IMR-90 (cell line): ENCODE data around the gene CROCC2. TPM values are rescaled to one million over a fixed set of nuclear protein-coding genes. Genes with fewer than 3 reads are reported as not detected.

Source experiments
- ATAC-seq: fragments of 200-7000 bp; cut with Tn5 transposase; 2 replicates; pipeline ENCODE4 v1.9.1; 2020; ENCODE audit warnings: low read depth, mild to moderate bottlenecking, moderate library complexity
- BruUV-seq: library from RNA; stranded (reverse); fragments of 400-500 nt; replicated peaks from 2 replicates; lab custom pipeline; 2021; lab: Mats Ljungman, UMichigan
- CTCF ChIA-PET: fragments of 300-600 bp; formaldehyde crosslinking; extraction: SDS; loops from one replicate; lab custom pipeline; 2021; ENCODE audit warnings: antibody characterized with exemption; lab: Yijun Ruan, JAX
- POLR2A ChIA-PET: fragments of 300-600 bp; sonication (Branson Sonifier 250); formaldehyde crosslinking; loops from one replicate; lab custom pipeline; 2022; ENCODE audit warnings: antibody characterized with exemption; ENCODE audit not compliant: unreplicated experiment; lab: Charles Lee
- DNase-seq: peaks from one replicate; pipeline ENCODE4 v3.0.0; 2013
- H2AFZ ChIP-seq: replicated peaks from 2 replicates; pipeline ENCODE3; 2013; ENCODE audit warnings: low read length, mild to moderate bottlenecking; ENCODE audit not compliant: poor library complexity
- H2AK5ac ChIP-seq: 2 replicates; pipeline ENCODE4 v1.6.1; 2013; ENCODE audit warnings: low read depth, low read length, inconsistent platforms
- H2AK9ac ChIP-seq: replicated peaks from 2 replicates; pipeline ENCODE3; 2013; ENCODE audit warnings: mild to moderate bottlenecking, low read depth, low read length, moderate library complexity; ENCODE audit not compliant: poor library complexity
- H2BK120ac ChIP-seq: 2 replicates; pipeline ENCODE4 v1.6.1; 2013; ENCODE audit warnings: low read depth, low read length, inconsistent platforms
- H2BK15ac ChIP-seq: 3 replicates; pipeline ENCODE4 v1.6.1; 2013; ENCODE audit warnings: low read depth, low read length, inconsistent platforms
- H2BK20ac ChIP-seq: 2 replicates; pipeline ENCODE4 v1.6.1; 2013; ENCODE audit warnings: low read depth, mild to moderate bottlenecking, inconsistent platforms, low read length, moderate library complexity
- H2BK5ac ChIP-seq: 2 replicates; pipeline ENCODE4 v1.6.1; 2013; ENCODE audit warnings: mild to moderate bottlenecking, low read depth, low read length, inconsistent platforms; ENCODE audit not compliant: poor library complexity, severe bottlenecking
- H3K14ac ChIP-seq: replicated peaks from 2 replicates; pipeline ENCODE4 v1.6.1; 2013; ENCODE audit warnings: low read depth, low read length, inconsistent platforms
- H3K18ac ChIP-seq: 2 replicates; pipeline ENCODE4 v1.6.1; 2013; ENCODE audit warnings: low read depth, low read length, control low read depth
- H3K23ac ChIP-seq: 2 replicates; pipeline ENCODE4 v1.6.1; 2013; ENCODE audit warnings: low read depth, low read length, inconsistent platforms
- H3K27ac ChIP-seq: 2 replicates; pipeline ENCODE4 v1.5.1; 2013; ENCODE audit warnings: mild to moderate bottlenecking, control low read depth, low read length; ENCODE audit not compliant: insufficient read depth
- H3K27me3 ChIP-seq: 2 replicates; pipeline ENCODE4 v1.6.1; 2013; ENCODE audit warnings: low read length; ENCODE audit not compliant: control insufficient read depth, insufficient read depth
- H3K36me3 ChIP-seq: 2 replicates; pipeline ENCODE4 v1.6.1; 2013; ENCODE audit warnings: low read length, mixed read lengths; ENCODE audit not compliant: control insufficient read depth, insufficient read depth
- H3K4ac ChIP-seq: 2 replicates; pipeline ENCODE4 v1.6.1; 2013; ENCODE audit warnings: low read depth, low read length, inconsistent platforms
- H3K4me1 ChIP-seq: 2 replicates; pipeline ENCODE4 v1.6.1; 2013; ENCODE audit warnings: low read length, mixed read lengths; ENCODE audit not compliant: control insufficient read depth, insufficient read depth
- H3K4me2 ChIP-seq: 2 replicates; pipeline ENCODE4 v1.6.1; 2013; ENCODE audit warnings: low read depth, mild to moderate bottlenecking, control low read depth, low read length, moderate library complexity
- H3K4me3 ChIP-seq: 2 replicates; pipeline ENCODE4 v1.5.1; 2013; ENCODE audit warnings: low read depth, mild to moderate bottlenecking, control low read depth, low read length, moderate library complexity; ENCODE audit not compliant: insufficient read depth
- H3K56ac ChIP-seq: 2 replicates; pipeline ENCODE4 v1.6.1; 2013; ENCODE audit warnings: low read length, inconsistent platforms; ENCODE audit not compliant: insufficient read depth; ENCODE audit errors: extremely low read depth
- H3K79me1 ChIP-seq, 2 experiments: 2 replicates each; pipeline ENCODE4 v1.6.1; 2013; ENCODE audit warnings: low read length in 2 of 2, inconsistent platforms in 1 of 2, low read depth in 1 of 2
- H3K9ac ChIP-seq: 2 replicates; pipeline ENCODE4 v1.6.1; 2013; ENCODE audit warnings: low read depth, low read length, control low read depth
- H3K9me1 ChIP-seq: 2 replicates; pipeline ENCODE4 v1.6.1; 2013; ENCODE audit warnings: low read length, inconsistent platforms; ENCODE audit not compliant: insufficient read depth
- H3K9me3 ChIP-seq: 2 replicates; pipeline ENCODE4 v1.6.1; 2013; ENCODE audit warnings: low read length; ENCODE audit not compliant: control insufficient read depth, insufficient read depth
- H4K20me1 ChIP-seq: 2 replicates; pipeline ENCODE4 v1.6.1; 2013; ENCODE audit warnings: low read length, inconsistent platforms; ENCODE audit not compliant: insufficient read depth
- H4K5ac ChIP-seq: 2 replicates; pipeline ENCODE4 v1.6.1; 2013; ENCODE audit warnings: mild to moderate bottlenecking, low read depth, low read length, control low read depth
- H4K8ac ChIP-seq, 2 experiments: 2 replicates each; pipeline ENCODE4 v1.6.1; 2013; ENCODE audit warnings: low read depth in 2 of 2, low read length in 2 of 2, control low read depth in 1 of 2, inconsistent platforms in 1 of 2
- H4K91ac ChIP-seq: 2 replicates; pipeline ENCODE4 v1.6.1; 2013; ENCODE audit warnings: low read depth, low read length, inconsistent platforms; ENCODE audit not compliant: insufficient read depth
- CEBPB ChIP-seq: IDR thresholded peaks from 2 replicates; pipeline ENCODE4 v1.6.1; 2012; ENCODE audit warnings: low read depth, low read length, improper control_type of control experiment
- WGBS, 2 experiments: methylation state at CpG; one replicate each; pipeline versions ENCODE4 v1.1.5 to v1.1.7; 2013; ENCODE audit warnings: missing lambda C conversion rate in 2 of 2; ENCODE audit not compliant: insufficient read length in 1 of 2; ENCODE audit errors: extremely low coverage in 2 of 2; 5-methylcytosine and 5-hydroxymethylcytosine counted together
- dilution Hi-C: fragments of 300-500 bp; cut with HindIII; formaldehyde crosslinking; loops from one replicate; pipeline ENCODE4 v1.14.3; 2018; ENCODE audit warnings: low sequenced_read_pairs; ENCODE audit not compliant: unreplicated experiment
- in situ Hi-C: fragments of 300-500 bp; cut with MboI; formaldehyde crosslinking; loops from 3 replicates; pipeline ENCODE4 v1.14.3; 2019; ENCODE audit warnings: low sequenced_read_pairs, inconsistent platforms, mixed read lengths
- intact Hi-C: fragments of 100-400 bp; cut with micrococcal nuclease; formaldehyde crosslinking; loops from 2 replicates; pipeline ENCODE4 v1.10.0; 2022
- polyA plus RNA-seq, 3 experiments: library from polyadenylated mRNA; depleted of rRNA; stranded (reverse); fragments of >200 nt; gene quantifications; 2 replicates each; pipeline ENCODE4 v1.2.3, GENCODE V29; 2012; ENCODE audit warnings: low replicate concordance in 1 of 3
- total RNA-seq: library from RNA; depleted of rRNA; stranded (reverse); fragments of >200 nt; gene quantifications from 2 replicates; pipeline ENCODE4 v1.2.3, GENCODE V29; 2012

Gene CROCC2
- total and polyA plus RNA-seq, 2 of the 4 experiments (the other 2 are of a cell fraction), result not detected

- no peak overlapping the region for H2BK20ac ChIP-seq
- peaks cover 32% of the 10 kb centered on the region; the same call in 1 of the 2 replicates for H3K4me1 ChIP-seq
- ATAC-seq (no peak), DNase-seq (no peak)
- no peak overlapping the region for H3K56ac ChIP-seq
- WGBS, 2 experiments, result 100% methylated on average over 1 of the region's 15 CpGs; no CpG with 5 or more reads in 1 of the 2 experiments
- no peak for TF ChIP-seq CEBPB
- in situ Hi-C loops (no loop called here), intact Hi-C loops (no loop called here), dilution Hi-C loops (no loop called here)
- H2BK5ac ChIP-seq, result no peak overlapping the region
- no peak overlapping the region; the same call in 2 of the 3 replicates for H2BK15ac ChIP-seq
- H2AK5ac ChIP-seq, result no peak overlapping the region
- H3K9ac ChIP-seq, result no peak overlapping the region
- no peak overlapping the region; the same call in 1 of the 2 replicates for H4K5ac ChIP-seq
- H3K79me1 ChIP-seq, result no peaks in the 10 kb centered on the region
- no peak overlapping the region for H2BK120ac ChIP-seq
- H3K23ac ChIP-seq, result no peak overlapping the region
- H3K27me3 ChIP-seq, result peaks cover 21% of the 10 kb centered on the region; the same call in 1 of the 2 replicates
- H3K4me3 ChIP-seq, result no peak overlapping the region
- no peak overlapping the region for H2AFZ ChIP-seq
- H3K9me3 ChIP-seq, result no peaks in the 10 kb centered on the region
- no TSS peak for BruUV-seq
- ChIA-PET POLR2A (no interaction called here), CTCF (no interaction called here)
- no peak overlapping the region for H2AK9ac ChIP-seq
- no peak overlapping the region for H4K91ac ChIP-seq
- H4K20me1 ChIP-seq, result no peaks in the 10 kb centered on the region
- peaks cover 10% of the 10 kb centered on the region for H3K9me1 ChIP-seq
- no peaks in the 10 kb centered on the region for H3K36me3 ChIP-seq
- H3K14ac ChIP-seq, result no peak overlapping the region
- H3K27ac ChIP-seq, result no peak overlapping the region
- no peak overlapping the region; the same call in 1 of the 2 replicates for H3K18ac ChIP-seq
- no peak overlapping the region for H4K8ac ChIP-seq
- no peak overlapping the region for H3K4me2 ChIP-seq
- no peak overlapping the region for H3K4ac ChIP-seq
These were observed 53.2 kb downstream of the CROCC2 start for GRCh38 chr2:240959214-240959940.
